GM23248 (cell line): ENCODE measurements around the gene HOXD13.

Experiments used
- EZH2 ChIP-seq: fragments of 200-600 bp; sonication (generic); IDR thresholded peaks from 2 replicates; pipeline ENCODE4 v1.6.1; 2018; ENCODE audit warnings: antibody characterized with exemption, mild to moderate bottlenecking; ENCODE audit not compliant: insufficient read depth, poor library complexity, severe bottlenecking
- EZH2phosphoT487 ChIP-seq: fragments of 200-600 bp; sonication (generic); IDR thresholded peaks from 2 replicates; pipeline ENCODE4 v1.6.1; 2018; ENCODE audit warnings: antibody characterized with exemption, moderate library complexity, mild to moderate bottlenecking, low read depth; ENCODE audit not compliant: insufficient read depth

DNA sequence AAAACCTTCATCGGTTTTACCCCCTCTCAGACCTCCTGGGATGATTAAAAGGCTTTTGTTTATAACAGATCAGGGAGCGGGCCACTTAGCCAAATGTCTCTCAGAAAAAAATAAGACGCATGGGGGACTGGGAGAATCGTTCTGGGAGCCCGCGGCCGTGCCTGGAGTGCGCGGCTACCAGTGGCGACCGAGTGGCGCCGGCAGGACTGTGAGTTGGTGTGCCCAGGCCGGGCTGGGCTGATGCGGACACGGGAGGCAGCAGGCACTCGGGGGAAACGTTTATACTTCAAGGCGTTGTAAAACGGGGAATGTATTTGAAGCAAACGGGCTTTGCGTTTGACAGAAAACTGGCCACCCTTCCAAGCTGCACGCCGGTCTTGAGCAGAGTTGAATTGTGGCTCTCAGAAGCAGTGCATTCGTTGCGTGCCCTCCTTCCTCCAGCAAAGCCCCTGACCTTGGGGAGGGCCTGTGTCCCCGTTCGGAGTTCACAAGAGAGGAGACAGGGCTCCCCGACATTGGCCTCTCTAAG lies 19.4 kb downstream of the HOXD13 start:
- TF ChIP-seq EZH2 (no peak), EZH2phosphoT487 (no peak)
